ENCODE results near the gene CCDC178.

CCDC178 gene

GRCh38 chr18:33146014-33146413 lies 294.5 kb downstream of the CCDC178 start:
- no peaks in the 10 kb centered on the region for H3K4me1 ChIP-seq (ENCODE audit: control insufficient read depth, low read length)
- no peaks in the 10 kb centered on the region for H3K27me3 ChIP-seq (ENCODE audit: control insufficient read depth, low read length)
- H3K4me2 ChIP-seq (ENCODE audit: low read length): no peak overlapping the region
- no peaks in the 10 kb centered on the region for H3F3A ChIP-seq (ENCODE audit: control insufficient read depth, insufficient read depth)
- no peaks in the 10 kb centered on the region for H3K9me3 ChIP-seq (ENCODE audit: control insufficient read depth, insufficient read depth, low read length)
- no peak overlapping the region for H3K27ac ChIP-seq (ENCODE audit: low read depth, low read length)
- no peak for TF ChIP-seq CTCF (IDR thresholded peaks at IDR 0.05; ENCODE audit: low read depth, low read length, poor library complexity, severe bottlenecking)
- no peak for TF ChIP-seq EZH2phosphoT487 (IDR thresholded peaks at IDR 0.05; ENCODE audit: borderline replicate concordance, low read length)
- H3K36me3 ChIP-seq (ENCODE audit: control insufficient read depth, low read length): no peaks in the 10 kb centered on the region
- no peaks in the 10 kb centered on the region for H4K20me1 ChIP-seq (ENCODE audit: control insufficient read depth, insufficient read depth, low read depth, low read length)
- no peaks in the 10 kb centered on the region for H3K79me2 ChIP-seq (ENCODE audit: control insufficient read depth, low read length)
- H3K4me3 ChIP-seq (ENCODE audit: low read length): no peak overlapping the region
- no peaks in the 10 kb centered on the region for H3K9me2 ChIP-seq (replicated peaks; ENCODE audit: control insufficient read depth, low read length)

- no peaks in the 10 kb centered on the region for H4K20me1 ChIP-seq (ENCODE audit: control insufficient read depth, insufficient read depth, low read depth, low read length)
- H3K4me3 ChIP-seq (ENCODE audit: low read length): no peak overlapping the region
- H3K9me2 ChIP-seq (replicated peaks; ENCODE audit: control insufficient read depth, low read length): no peaks in the 10 kb centered on the region
- no peaks in the 10 kb centered on the region for H3K79me2 ChIP-seq (ENCODE audit: control insufficient read depth, low read length)
- H3K36me3 ChIP-seq (ENCODE audit: control insufficient read depth, low read length): no peaks in the 10 kb centered on the region
- no peak overlapping the region for H3K4me2 ChIP-seq (ENCODE audit: low read length)
- H3F3A ChIP-seq (ENCODE audit: control insufficient read depth, insufficient read depth): no peaks in the 10 kb centered on the region
- H3K4me1 ChIP-seq (ENCODE audit: control insufficient read depth, low read length): no peaks in the 10 kb centered on the region
- no peak for TF ChIP-seq EZH2phosphoT487 (IDR thresholded peaks at IDR 0.05; ENCODE audit: borderline replicate concordance, low read length)
- no peak for TF ChIP-seq CTCF (IDR thresholded peaks at IDR 0.05; ENCODE audit: low read depth, low read length, poor library complexity, severe bottlenecking)
- H3K27me3 ChIP-seq (ENCODE audit: control insufficient read depth, low read length): no peaks in the 10 kb centered on the region
- H3K9me3 ChIP-seq (ENCODE audit: control insufficient read depth, insufficient read depth, low read length): peaks cover 6% of the 10 kb centered on the region; the same call in 1 of the 2 replicates
- H3K27ac ChIP-seq (ENCODE audit: low read depth, low read length): no peak overlapping the region
Measured at GRCh38 chr18:33135951-33136660, 304.4 kb downstream of the CCDC178 start.

- Histone ChIP-seq H3K27me3 (ENCODE audit: control insufficient read depth, low read length) (no peaks in the 10 kb centered on the region), H3K36me3 (ENCODE audit: control insufficient read depth, low read length) (no peaks in the 10 kb centered on the region), H3F3A (ENCODE audit: control insufficient read depth, insufficient read depth) (no peaks in the 10 kb centered on the region), H3K27ac (ENCODE audit: low read depth, low read length) (no peak overlapping the region), H3K79me2 (ENCODE audit: control insufficient read depth, low read length) (no peaks in the 10 kb centered on the region), H3K4me1 (ENCODE audit: control insufficient read depth, low read length) (no peaks in the 10 kb centered on the region), H3K4me3 (ENCODE audit: low read length) (no peak overlapping the region), H4K20me1 (ENCODE audit: control insufficient read depth, insufficient read depth, low read depth, low read length) (no peaks in the 10 kb centered on the region), H3K9me2 (replicated peaks; ENCODE audit: control insufficient read depth, low read length) (no peaks in the 10 kb centered on the region), H3K9me3 (ENCODE audit: control insufficient read depth, insufficient read depth, low read length) (no peaks in the 10 kb centered on the region), H3K4me2 (ENCODE audit: low read length) (no peak overlapping the region)
- TF ChIP-seq CTCF (IDR thresholded peaks at IDR 0.05; ENCODE audit: low read depth, low read length, poor library complexity, severe bottlenecking) (no peak), EZH2phosphoT487 (IDR thresholded peaks at IDR 0.05; ENCODE audit: borderline replicate concordance, low read length) (no peak)
Measured at GRCh38 chr18:33132657-33133056, 307.9 kb downstream of the CCDC178 start.
